NCI-H345 (cell line): Measurements from ENCODE around the gene CNTN3.

Source experiments
- DNase-seq: peaks from one replicate; lab custom pipeline; 2025; lab: John Stamatoyannopoulos, UW

Gene CNTN3

GRCh38 chr3:74614107-74614967 lies at the start of gene CNTN3:
Gene CNTN3 (minus strand): TSS chr3:74614659. CDS start chr3:74521112, 93,547 bp downstream.
- DNase-seq: peak; percentile 42

GRCh38 chr3:74663178-74663577 lies 48.7 kb upstream of the CNTN3 start:
- DNase-seq: no peak

GRCh38 chr3:74661672-74662071 lies 47.2 kb upstream of the CNTN3 start:
- no peak for DNase-seq

GRCh38 chr3:74651885-74652284 lies 37.4 kb upstream of the CNTN3 start:
- no peak for DNase-seq

- no peak for DNase-seq
These were observed 36.8 kb upstream of the CNTN3 start for GRCh38 chr3:74651292-74651691.

GRCh38 chr3:74648107-74648506 lies 33.6 kb upstream of the CNTN3 start:
- DNase-seq: no peak

GRCh38 chr3:74646094-74646493 lies 31.6 kb upstream of the CNTN3 start:
- no peak for DNase-seq

- DNase-seq: peak; percentile 39
These were observed 29.2 kb upstream of the CNTN3 start for GRCh38 chr3:74643636-74644035.

GRCh38 chr3:74642876-74643275 lies 28.4 kb upstream of the CNTN3 start:
- DNase-seq: no peak

- DNase-seq: no peak
These were observed 25.8 kb upstream of the CNTN3 start for GRCh38 chr3:74640211-74640610.

- no peak for DNase-seq
These were observed 25.2 kb upstream of the CNTN3 start for GRCh38 chr3:74639681-74640080.

GRCh38 chr3:74636981-74637380 lies 22.5 kb upstream of the CNTN3 start:
- no peak for DNase-seq

GRCh38 chr3:74633021-74633420 lies 18.6 kb upstream of the CNTN3 start:
- DNase-seq: no peak

GRCh38 chr3:74631351-74632140 lies 17.1 kb upstream of the CNTN3 start:
- DNase-seq: no peak

- no peak for DNase-seq
These were observed 16.1 kb upstream of the CNTN3 start for GRCh38 chr3:74630602-74631001.

GRCh38 chr3:74626011-74626410 lies 11.6 kb upstream of the CNTN3 start:
- no peak for DNase-seq

GRCh38 chr3:74624301-74624700 lies 9.8 kb upstream of the CNTN3 start:
- no peak for DNase-seq

GRCh38 chr3:74623261-74623836 lies 8.9 kb upstream of the CNTN3 start:
- DNase-seq: no peak

- no peak for DNase-seq
These were observed 7.1 kb upstream of the CNTN3 start for GRCh38 chr3:74621581-74621980.

GRCh38 chr3:74617776-74618175 lies 3.3 kb upstream of the CNTN3 start:
- DNase-seq: no peak

- no peak for DNase-seq
These were observed 845 bp downstream of the CNTN3 start for GRCh38 chr3:74613521-74614106.

GRCh38 chr3:74613060-74613459 lies 1.4 kb downstream of the CNTN3 start:
- no peak for DNase-seq
